SHP77 treated with DMSO at 0.1 percent for 48 hours (cell line): ENCODE results near the gene ABL1.

Source experiments
- DNase-seq: peaks from one replicate; lab custom pipeline; 2025; lab: John Stamatoyannopoulos, UW

The ABL1 gene

GRCh38 chr9:130872093-130872492, 37.0 kb downstream of the ABL1 start:
- DNase-seq, result no peak

- DNase-seq, result no peak
These were observed 37.5 kb downstream of the ABL1 start for GRCh38 chr9:130872508-130872907.

GRCh38 chr9:130872912-130873503, 38.0 kb downstream of the ABL1 start:
- DNase-seq, result no peak

GRCh38 chr9:130873966-130874365, 38.9 kb downstream of the ABL1 start:
- DNase-seq, result no peak

- no peak for DNase-seq
These were observed 39.7 kb downstream of the ABL1 start for GRCh38 chr9:130874783-130875182.

GRCh38 chr9:130877300-130877699, 42.2 kb downstream of the ABL1 start:
- DNase-seq, result no peak

- no peak for DNase-seq
These were observed 43.2 kb downstream of the ABL1 start for GRCh38 chr9:130878295-130878694.

GRCh38 chr9:130879863-130880411, 44.9 kb downstream of the ABL1 start:
- DNase-seq, result no peak

- no peak for DNase-seq
These were observed 45.7 kb downstream of the ABL1 start for GRCh38 chr9:130880599-130881220.

GRCh38 chr9:130881516-130881915, 46.5 kb downstream of the ABL1 start:
- no peak for DNase-seq

- DNase-seq, result no peak
These were observed 47.7 kb downstream of the ABL1 start for GRCh38 chr9:130882696-130883225.

- DNase-seq, result no peak
These were observed 48.4 kb downstream of the ABL1 start for GRCh38 chr9:130883479-130883878.

GRCh38 chr9:130884111-130884531, 49.1 kb downstream of the ABL1 start:
- DNase-seq, result no peak

- DNase-seq, result no peak
These were observed 49.8 kb downstream of the ABL1 start for GRCh38 chr9:130884542-130885483.

- DNase-seq, result no peak
These were observed 50.7 kb downstream of the ABL1 start for GRCh38 chr9:130885484-130886375.

GRCh38 chr9:130886981-130887380, 51.9 kb downstream of the ABL1 start:
- no peak for DNase-seq

- no peak for DNase-seq
These were observed 52.6 kb downstream of the ABL1 start for GRCh38 chr9:130887494-130888144.

- no peak for DNase-seq
These were observed 53.3 kb downstream of the ABL1 start for GRCh38 chr9:130888146-130888885.

- DNase-seq, result no peak
These were observed 55.1 kb downstream of the ABL1 start for GRCh38 chr9:130890124-130890523.
